ENCODE data around the gene SPG7. TPM values are rescaled to one million over a fixed set of nuclear protein-coding genes. Genes with fewer than 3 reads are reported as not detected.
A peak's percentile ranks its signal among the peaks of the same experiment; 100 is the strongest.

Gene SPG7
- total and polyA plus RNA-seq, 9 of the 15 experiments (the other 6 are each of a cell fraction or from before 2014, with no cell fraction given) = 5.8 to 89.1 (median 49.4) TPM

DNA sequence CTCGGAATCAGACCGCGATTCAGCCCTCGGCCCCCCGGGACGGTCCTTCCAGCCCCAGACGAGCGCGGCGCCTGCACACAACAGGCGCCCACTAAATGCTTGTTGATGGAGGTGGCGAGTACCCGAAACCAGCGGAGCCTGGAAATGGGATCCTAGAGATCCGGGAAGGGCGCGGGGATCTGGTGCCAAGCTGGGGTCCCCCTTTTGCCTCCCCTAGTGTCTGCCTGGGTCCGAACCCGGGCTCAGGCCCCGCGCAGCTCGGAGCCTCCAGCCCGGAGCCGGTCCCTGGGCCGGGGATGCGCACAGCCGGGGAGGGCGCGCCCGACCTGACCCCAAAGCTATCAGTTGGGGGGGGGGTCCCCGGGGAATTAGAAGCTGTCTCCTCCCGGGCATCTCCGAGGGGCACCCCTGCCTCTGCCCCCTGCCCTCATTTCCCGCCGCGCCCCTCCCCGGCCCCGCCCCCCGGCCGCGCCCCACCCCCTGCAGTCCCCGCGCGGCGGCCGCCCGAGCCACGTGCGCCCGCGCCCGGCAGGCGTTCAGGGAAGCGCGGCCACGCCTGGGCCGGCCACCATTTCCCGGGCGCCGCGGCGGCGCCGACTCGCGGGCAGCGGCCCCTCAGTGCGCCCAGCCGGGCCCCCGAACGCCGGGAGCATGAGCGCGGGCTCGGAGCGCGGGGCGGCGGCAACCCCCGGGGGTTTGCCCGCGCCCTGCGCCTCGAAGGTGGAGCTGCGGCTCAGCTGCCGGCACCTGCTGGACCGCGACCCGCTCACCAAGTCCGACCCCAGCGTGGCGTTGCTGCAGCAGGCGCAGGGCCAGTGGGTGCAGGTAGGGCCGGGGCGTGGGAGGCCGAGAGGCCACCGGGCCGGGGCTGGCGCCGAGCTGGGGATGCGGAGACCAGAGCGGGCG is 67.3 kb downstream of the SPG7 start, which contains the start of gene CPNE7 (continued):
- TF ChIP-seq EP400 (IDR thresholded peaks at IDR 0.05) = peak; percentile 22; the same call in 1 of the 2 replicates
- TF ChIP-seq CC2D1A (IDR thresholded peaks at IDR 0.05) = no peak
- TF ChIP-seq, protein P1, sequence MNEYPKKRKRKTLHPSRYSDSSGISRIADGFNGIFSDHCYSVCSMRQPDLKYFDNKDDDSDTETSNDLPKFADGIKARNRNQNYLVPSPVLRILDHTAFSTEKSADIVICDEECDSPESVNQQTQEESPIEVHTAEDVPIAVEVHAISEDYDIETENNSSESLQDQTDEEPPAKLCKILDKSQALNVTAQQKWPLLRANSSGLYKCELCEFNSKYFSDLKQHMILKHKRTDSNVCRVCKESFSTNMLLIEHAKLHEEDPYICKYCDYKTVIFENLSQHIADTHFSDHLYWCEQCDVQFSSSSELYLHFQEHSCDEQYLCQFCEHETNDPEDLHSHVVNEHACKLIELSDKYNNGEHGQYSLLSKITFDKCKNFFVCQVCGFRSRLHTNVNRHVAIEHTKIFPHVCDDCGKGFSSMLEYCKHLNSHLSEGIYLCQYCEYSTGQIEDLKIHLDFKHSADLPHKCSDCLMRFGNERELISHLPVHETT (CRISPR knock-in tag; conservative IDR thresholded peaks at IDR 0.05 in 1 of 2, IDR thresholded peaks at IDR 0.05 in 1 of 2) = 0 out of 4 replicates have a peak, but pooled peaks of 1 of the 2 experiments have one; percentile 7
- TF ChIP-seq, protein P2, sequence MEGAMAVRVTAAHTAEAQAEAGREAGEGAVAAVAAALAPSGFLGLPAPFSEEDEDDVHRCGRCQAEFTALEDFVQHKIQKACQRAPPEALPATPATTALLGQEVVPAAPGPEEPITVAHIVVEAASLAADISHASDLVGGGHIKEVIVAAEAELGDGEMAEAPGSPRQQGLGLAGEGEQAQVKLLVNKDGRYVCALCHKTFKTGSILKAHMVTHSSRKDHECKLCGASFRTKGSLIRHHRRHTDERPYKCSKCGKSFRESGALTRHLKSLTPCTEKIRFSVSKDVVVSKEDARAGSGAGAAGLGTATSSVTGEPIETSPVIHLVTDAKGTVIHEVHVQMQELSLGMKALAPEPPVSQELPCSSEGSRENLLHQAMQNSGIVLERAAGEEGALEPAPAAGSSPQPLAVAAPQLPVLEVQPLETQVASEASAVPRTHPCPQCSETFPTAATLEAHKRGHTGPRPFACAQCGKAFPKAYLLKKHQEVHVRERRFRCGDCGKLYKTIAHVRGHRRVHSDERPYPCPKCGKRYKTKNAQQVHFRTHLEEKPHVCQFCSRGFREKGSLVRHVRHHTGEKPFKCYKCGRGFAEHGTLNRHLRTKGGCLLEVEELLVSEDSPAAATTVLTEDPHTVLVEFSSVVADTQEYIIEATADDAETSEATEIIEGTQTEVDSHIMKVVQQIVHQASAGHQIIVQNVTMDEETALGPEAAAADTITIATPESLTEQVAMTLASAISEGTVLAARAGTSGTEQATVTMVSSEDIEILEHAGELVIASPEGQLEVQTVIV (CRISPR knock-in tag; IDR thresholded peaks at IDR 0.05; ENCODE audit: borderline replicate concordance) = no peak
- no peak for TF ChIP-seq ZNF395 (CRISPR knock-in tag; IDR thresholded peaks at IDR 0.05)
- no peak for TF ChIP-seq ZNF561 (CRISPR knock-in tag; conservative IDR thresholded peaks at IDR 0.05)
- TF ChIP-seq, protein P3, sequence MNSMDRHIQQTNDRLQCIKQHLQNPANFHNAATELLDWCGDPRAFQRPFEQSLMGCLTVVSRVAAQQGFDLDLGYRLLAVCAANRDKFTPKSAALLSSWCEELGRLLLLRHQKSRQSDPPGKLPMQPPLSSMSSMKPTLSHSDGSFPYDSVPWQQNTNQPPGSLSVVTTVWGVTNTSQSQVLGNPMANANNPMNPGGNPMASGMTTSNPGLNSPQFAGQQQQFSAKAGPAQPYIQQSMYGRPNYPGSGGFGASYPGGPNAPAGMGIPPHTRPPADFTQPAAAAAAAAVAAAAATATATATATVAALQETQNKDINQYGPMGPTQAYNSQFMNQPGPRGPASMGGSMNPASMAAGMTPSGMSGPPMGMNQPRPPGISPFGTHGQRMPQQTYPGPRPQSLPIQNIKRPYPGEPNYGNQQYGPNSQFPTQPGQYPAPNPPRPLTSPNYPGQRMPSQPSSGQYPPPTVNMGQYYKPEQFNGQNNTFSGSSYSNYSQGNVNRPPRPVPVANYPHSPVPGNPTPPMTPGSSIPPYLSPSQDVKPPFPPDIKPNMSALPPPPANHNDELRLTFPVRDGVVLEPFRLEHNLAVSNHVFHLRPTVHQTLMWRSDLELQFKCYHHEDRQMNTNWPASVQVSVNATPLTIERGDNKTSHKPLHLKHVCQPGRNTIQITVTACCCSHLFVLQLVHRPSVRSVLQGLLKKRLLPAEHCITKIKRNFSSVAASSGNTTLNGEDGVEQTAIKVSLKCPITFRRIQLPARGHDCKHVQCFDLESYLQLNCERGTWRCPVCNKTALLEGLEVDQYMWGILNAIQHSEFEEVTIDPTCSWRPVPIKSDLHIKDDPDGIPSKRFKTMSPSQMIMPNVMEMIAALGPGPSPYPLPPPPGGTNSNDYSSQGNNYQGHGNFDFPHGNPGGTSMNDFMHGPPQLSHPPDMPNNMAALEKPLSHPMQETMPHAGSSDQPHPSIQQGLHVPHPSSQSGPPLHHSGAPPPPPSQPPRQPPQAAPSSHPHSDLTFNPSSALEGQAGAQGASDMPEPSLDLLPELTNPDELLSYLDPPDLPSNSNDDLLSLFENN (IDR thresholded peaks at IDR 0.05; ENCODE audit: low read depth in 2 of 2, low read length in 2 of 2) = no peak
- TF ChIP-seq MAX (CRISPR knock-in tag; IDR thresholded peaks at IDR 0.05) = peak; percentile 51
- peak; percentile 74 for TF ChIP-seq POLR2G (IDR thresholded peaks at IDR 0.05; ENCODE audit: low read depth, low read length)
- TF ChIP-seq, protein P4, sequence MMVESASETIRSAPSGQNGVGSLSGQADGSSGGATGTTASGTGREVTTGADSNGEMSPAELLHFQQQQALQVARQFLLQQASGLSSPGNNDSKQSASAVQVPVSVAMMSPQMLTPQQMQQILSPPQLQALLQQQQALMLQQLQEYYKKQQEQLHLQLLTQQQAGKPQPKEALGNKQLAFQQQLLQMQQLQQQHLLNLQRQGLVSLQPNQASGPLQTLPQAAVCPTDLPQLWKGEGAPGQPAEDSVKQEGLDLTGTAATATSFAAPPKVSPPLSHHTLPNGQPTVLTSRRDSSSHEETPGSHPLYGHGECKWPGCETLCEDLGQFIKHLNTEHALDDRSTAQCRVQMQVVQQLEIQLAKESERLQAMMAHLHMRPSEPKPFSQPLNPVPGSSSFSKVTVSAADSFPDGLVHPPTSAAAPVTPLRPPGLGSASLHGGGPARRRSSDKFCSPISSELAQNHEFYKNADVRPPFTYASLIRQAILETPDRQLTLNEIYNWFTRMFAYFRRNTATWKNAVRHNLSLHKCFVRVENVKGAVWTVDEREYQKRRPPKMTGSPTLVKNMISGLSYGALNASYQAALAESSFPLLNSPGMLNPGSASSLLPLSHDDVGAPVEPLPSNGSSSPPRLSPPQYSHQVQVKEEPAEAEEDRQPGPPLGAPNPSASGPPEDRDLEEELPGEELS (CRISPR knock-in tag; IDR thresholded peaks at IDR 0.05; ENCODE audit: borderline replicate concordance) = no peak
- 0 out of 2 replicates have a peak, but pooled peaks have one; percentile 6 for TF ChIP-seq FOXP1 (CRISPR knock-in tag; IDR thresholded peaks at IDR 0.05)
